Muscle of arm (tissue), 12 donors: ENCODE measurements around the gene TEX26. TPM values are rescaled to one million over a fixed set of nuclear protein-coding genes. Genes with fewer than 3 reads are reported as not detected.
"Not testable (repeated sequence)": the region's sequence is repeated elsewhere in the genome, so short reads cannot be mapped to it uniquely, and the experiment has no call there.

Experiments
- DNase-seq: peaks from one replicate; pipeline ENCODE4 v3.0.0-alpha.2; 2013
- polyA plus RNA-seq, 12 donors: library from polyadenylated mRNA; unstranded; fragments of 120-200 nt; gene quantifications; one replicate each; pipeline ENCODE4 v1.2.1, GENCODE V29; 2013; ENCODE audit not compliant: insufficient read length in 12 of 12

TEX26 gene
- polyA plus RNA-seq, 12 donors, result 0.15 to 0.66 (median 0.28) TPM; not detected in 4

DNA sequence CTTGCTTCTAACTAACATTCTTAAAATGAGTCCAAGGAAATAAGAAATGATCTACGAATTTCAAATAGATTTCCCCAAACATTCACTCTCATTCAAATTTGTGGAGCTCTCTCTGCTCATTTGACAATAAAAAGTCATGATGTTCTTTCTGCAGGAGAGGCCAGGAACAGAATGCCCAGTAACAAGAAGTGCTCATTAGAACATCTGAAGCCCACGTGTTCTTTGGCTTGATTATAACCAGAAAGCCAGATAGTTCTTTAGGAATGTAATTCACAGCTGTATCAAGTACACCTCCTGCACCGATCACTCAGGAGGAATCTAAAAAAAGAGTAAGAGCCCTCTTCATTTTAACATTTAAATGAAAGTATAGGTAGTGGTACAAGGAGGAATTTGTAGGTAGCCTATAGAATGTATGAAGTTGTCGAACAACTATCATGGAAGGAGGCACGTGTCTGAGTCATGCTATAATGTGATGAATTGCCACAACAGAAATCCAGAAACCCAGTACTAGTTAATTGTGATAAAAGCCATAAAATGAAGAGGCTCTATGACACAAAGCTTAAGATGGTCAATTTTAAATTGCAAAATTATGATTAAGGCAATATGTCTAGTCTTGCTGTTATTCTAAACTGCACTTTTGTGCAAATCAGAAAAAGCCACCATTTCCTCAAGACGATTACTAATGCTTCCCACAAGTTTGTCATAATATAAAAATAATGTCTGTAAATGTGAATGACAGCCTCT, 13.6 kb upstream of the TEX26 start:
- no peak for DNase-seq

DNA sequence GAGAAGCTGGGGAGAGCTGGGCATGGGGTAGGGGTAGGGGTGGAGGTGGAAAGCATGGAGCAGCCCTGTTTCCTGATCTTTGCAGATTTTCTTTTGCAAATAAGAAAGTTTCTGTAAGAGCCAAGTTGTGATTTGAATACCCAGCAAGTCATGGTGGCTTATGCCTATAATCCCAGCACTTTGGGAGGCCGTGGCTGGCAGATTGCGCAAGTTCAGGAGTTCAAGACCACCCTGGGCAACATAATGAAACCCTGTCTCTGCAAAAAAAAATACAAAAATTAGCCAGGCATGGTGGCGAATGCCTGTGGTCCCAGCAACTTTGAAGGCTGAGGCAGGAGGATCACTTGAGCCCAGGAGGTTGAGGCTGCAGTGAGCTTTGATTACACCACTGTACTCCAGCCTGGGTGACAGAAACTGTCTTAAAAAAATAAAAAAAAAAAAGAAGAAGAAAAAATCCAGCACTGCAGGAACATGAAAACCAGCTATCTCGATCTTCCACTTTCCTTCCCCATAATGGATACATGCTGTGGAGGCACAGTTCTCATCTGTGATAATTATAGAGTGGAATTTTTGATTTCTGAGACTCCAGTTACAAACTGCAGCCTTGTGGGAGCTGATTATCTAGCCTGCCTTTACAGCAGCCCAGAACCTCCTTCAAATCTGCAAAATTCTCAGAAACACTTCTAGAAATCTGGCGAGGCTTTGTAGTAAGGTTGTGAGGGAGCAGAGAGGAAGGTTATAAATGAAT, 12.1 kb upstream of the TEX26 start:
- DNase-seq, result no peak

DNA sequence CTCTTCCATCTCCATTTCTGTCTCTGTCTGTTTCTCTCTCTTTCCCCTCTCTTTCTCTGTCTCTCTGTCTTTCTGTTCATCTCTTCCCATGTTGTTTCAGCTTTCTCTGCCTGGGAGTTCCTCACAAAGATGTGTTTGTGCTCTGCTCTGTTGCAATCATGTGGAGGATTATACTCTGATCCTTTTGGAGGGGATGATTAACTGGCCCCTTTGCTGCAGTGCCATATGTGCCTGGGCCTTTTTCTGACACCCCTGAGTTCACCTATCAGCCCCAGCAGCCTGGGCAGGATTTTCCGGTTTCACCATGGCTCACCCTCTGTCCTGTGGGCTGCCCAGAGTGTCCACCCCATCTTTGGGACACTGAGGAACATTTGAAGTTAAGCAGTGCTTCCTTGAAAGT, 9.0 kb upstream of the TEX26 start:
- no peak for DNase-seq

DNA sequence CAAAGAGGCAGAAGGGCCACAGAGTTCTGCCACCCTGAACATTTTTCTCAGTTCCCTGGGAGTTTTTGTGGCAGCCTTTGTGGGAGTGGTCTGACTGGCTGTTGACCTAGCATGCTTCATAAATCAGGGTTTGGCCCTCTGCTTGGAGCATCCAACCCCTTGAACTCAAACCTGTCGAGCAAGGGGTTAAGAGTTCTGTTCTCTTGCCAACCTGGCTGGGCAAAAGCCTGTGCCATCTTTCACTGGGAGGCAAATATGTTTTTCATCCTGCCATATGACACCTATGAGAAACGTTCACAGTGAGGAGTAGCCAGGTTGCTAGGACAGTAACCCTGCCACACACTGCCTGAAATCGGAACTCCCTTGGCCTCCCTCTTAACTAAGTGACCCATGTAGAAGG, 7.7 kb upstream of the TEX26 start:
- no peak for DNase-seq

DNA sequence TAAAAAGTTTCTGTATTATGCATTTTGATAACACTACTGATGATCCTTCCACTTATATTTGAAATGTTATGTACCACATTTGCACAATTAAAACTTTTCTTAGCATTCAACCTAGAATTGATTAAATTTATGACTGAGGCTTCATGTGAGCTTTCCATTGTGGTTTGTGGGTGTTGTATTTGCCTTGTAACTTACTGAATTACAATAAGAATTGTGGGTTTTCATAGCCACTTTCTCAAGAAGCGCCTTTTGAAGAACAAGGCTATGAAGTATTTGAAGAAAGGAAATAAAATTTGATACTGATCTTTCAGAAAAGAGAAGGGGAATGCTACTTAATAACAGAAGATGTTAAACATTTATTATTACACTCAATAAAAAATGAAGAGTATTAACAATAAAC, 7.0 kb upstream of the TEX26 start:
- no peak for DNase-seq

DNA sequence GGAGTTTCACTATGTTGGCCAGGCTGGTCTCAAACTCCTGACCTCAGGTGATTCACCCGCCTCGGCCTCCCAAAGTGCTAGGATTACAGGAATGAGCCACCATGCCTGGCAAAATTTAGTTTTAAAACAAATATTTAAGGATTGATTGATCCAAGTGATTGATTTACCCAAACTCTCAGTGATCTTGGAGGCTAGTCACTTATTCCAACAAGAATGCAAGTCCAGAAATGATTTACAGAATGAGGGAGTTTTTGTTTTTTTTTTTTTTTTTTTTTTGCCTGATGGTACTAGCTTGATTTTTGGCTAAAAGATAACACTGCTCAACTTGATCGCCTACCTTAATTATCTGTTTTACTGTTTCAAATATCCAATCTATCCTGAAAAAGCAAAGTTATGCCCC, 5.7 kb upstream of the TEX26 start:
- DNase-seq, result no peak

DNA sequence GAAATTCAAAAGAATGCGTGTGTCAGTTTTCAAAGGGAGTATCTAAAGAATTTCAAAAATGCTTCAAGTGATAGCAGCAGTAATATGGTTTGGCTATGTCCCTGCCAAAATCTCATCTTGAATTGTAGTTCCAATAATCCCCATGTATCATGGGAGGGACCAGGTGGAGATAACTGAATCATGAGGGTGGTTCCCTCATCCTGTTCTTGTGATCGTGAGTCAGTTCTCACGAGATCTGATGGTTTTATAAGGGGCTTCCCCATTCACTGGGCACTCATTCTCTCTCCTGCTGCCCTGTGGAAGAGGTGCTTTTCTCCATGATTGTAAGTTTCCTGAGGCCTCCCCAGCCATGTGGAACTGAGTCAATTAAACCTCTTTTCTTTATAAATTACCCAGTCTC, 5.3 kb upstream of the TEX26 start:
- not testable (repeated sequence) for DNase-seq

DNA sequence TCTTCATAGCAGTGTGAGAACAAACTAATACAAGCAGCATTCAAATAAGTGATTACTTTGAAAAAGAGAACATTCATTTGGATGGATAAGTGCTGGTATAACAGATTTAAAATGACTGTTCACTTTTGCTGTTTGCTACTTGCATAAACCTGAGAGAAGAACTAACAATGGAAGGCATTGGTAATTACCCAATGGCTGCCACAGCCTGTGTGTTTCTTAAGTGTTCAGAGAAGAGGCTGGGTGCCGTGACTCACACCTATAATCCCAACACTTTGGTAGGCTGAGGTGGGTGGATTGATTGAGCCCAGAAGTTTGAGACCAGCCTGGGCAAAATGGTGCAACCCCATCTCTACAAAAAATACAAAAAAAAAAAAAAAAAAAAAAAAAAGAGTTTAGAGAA, 4.9 kb upstream of the TEX26 start:
- no peak for DNase-seq

DNA sequence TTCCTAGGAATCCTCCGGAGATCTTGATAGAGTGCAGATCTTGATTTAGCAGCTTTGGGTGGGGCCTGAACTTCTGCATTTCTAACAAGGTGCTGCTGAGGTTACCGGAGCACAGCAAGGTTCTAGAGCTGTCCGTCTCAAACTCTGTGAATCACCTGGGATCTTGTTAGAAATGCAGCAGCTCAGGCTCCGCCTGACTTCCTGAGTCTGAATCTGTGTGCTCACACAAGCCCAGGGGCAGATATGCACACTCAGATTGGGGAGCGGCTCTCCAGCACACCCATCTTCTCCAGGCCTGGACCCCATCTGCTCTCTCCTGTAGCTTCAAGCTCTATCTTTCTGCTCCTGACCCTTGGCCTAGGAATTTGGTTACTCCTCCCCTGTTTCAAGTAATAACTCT, 3.5 kb upstream of the TEX26 start:
- no peak for DNase-seq

DNA sequence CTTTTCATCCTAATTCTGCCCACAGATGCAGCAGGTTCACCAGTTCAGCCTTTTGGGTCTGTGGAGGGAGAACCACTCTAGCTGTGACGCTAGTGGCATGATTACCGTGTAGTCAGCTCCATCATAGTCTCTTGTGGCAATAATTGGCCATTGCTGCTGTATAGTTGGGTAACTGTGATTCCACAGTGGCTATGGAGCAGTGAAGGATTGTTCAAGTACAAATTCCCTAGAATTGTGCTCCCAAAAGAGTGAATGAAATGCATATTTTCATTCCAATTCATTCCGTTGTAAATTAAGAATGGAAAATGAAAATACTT, 856 bp downstream of the TEX26 start:
- no peak for DNase-seq

DNA sequence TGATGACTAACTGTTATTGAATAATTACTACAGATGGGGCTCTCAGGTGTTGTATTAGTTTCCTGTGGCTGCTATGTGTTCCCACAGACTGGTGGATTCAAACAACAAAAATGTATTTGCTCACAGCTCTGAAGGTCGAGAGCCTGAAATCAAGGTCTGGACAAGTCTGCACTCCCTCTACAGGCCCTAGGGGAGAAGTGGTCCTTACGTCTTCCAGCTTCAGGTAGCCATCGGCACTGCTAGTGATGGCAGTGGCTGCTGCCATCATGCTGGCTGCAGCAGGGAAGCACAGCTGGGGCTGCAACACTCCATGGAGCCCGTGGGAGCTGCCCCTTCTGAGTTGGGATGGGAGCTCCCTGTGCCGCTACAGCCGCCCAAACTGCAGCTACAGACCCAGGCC, 1.9 kb downstream of the TEX26 start:
- DNase-seq, result no peak

DNA sequence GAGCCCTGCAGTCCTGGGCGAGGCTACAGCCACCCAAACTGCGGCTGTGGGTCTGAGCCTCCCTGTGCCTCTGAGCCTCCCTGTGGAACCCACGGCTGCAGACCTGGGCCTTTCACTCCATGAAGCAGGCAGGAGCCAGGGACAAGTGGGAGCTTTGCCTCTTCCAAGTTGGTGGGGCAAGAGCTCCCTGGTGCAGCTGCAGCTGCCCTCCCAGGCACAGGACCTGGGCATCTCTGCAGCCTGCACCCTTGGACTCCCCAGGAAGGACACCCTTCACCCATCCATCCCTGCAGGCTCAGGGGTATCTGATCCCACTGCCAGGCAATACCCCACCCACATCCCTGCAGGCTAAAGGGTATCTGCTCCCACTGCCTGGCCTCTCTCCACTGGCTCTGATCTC, 2.3 kb downstream of the TEX26 start:
- DNase-seq, result no peak

DNA sequence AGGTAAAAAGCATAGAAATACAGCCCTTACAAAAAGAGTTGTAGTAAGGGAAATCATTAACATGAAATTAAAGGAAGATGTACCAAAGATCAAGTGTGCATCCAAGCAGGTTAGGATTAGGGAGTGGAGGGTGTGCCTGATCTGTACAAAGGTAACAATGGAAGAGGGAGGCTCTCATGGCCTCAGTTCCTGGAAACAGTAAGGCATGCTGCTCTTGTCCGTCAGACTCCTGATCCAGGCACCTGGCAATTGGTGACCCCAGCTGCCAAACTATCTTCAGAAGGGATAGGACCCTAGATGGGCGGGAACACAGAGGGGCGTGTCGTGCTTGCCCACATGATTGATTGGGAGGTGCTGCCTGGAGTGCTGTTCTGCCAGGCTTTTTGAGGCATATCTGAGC, 4.5 kb downstream of the TEX26 start:
- DNase-seq, result no peak

DNA sequence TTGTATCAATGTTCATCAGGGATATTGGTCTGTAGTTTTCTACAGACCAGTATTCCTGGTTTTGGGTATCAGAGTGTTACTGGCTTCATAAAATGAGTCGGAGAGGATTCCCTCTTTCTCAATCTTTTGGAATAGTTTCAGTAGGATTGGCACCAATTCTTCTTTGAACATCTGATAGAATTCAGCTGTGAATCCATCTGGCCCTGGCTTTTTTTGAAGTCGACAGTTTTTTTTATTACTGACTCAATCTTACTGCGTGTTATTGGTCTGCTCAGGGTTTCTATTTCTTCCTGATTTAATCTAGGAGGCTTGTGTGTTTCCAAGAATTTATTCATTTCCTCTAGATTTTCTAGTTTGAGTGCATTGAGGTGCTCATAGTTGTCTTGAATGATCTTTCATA, 11.4 kb downstream of the TEX26 start:
- DNase-seq, result no peak

DNA sequence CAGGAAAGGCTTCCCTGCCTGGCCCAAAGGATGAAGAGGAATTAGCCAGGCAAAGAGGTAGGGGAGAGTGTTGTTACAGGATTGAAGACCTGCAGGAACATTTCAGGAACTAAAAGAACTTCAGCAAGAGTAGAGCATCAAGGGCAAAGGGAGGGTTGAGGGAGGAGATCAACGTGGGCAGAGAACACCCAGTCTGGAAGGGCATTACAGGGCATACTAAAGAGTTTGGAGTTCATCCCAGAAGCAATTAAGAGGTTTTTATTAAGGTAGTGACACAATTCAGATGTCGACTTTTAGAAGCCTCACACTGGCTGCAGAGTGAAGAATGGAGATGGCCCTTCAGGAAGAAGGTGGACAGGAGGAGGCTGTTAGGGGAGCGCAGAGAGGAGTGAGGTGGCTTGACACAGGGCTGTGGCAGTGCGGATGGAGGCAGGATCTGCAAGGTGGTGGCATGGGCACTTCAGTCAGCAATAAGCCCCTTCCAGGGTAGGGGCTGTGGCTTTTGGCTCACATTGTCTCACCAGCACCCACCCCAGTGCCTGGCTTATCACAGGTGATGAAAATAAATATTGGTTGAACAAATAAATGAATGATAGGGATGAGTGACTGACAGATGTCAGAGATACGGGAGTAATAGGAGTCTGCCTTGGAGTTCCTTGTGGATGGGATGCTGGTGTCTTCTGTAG, 24.9 kb downstream of the TEX26 start:
- DNase-seq, result no peak

DNA sequence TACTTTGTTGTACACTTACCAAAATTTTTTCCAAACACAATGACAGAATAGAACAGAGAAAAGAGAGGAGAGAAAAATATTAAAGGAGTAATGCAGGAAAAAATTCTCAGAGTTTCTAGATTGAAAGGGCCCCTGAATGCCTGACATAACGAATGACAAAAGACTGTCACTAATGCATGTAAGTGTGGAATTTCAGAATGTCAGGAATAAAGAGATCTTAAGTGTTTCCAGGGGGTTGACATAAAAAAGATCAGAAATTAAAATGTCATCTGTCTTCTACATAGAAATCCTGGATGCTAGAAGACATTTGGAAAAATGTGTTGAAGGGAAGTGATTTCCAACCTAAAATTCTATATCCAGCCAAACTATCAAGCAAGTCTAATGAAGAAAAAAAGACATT, 27.2 kb downstream of the TEX26 start:
- no peak for DNase-seq

DNA sequence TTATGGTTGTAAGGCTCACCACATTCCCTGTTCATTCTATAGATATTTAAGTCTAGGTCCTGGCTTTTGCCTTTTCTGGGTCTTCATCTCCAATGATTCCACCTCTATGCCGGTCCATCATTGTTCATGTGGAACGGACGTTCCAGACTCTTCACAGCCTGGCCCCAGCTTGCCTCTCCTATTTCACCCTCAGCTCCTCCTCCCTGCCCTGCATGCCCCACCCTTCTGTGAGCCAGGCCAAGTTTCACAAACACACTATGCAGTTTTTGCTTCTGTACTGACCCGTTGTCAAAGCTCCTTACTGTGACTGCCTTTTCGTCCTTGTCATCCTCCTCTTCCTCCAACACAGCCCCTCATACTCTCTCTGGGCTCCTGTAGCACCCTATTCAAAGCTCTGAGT, 31.3 kb downstream of the TEX26 start:
- DNase-seq, result no peak

DNA sequence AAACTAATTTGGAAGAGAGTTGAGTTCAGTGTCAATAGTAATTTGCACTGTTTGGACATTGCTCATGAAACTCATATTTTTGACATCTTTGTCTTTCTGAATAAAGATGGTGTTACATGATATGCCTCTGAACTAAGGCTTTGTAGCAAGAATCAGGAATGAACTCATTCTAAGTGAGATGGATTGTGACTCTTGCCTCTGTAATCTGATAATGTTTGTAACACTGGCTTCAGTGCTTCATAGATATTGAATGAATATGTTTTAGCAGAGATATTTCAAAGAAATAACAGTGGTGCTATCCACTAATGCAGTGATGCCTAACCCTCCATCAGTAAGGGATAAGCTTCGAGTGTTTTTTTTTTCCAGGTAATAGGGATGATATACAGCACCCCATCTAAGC, 32.9 kb downstream of the TEX26 start:
- DNase-seq, result no peak

DNA sequence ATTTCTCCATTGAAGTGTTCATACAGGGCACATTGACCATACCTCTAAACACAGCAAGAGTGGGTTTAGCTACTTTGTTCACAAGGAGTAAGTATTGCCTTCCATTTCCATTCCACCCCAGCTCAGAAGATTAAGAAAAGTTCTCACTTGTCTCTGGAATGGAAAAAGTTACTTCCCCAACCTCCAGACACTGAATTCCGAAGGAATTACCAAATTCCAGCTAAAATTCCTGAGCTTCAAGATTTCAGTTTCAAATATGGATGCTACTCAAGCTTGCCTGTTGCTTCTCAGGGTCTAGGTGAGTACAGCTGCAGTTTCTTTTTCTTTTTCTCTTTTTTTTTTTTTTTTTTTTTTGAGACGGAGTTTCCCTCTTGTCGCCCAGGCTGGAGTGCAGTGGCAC, 33.6 kb downstream of the TEX26 start:
- no peak for DNase-seq

DNA sequence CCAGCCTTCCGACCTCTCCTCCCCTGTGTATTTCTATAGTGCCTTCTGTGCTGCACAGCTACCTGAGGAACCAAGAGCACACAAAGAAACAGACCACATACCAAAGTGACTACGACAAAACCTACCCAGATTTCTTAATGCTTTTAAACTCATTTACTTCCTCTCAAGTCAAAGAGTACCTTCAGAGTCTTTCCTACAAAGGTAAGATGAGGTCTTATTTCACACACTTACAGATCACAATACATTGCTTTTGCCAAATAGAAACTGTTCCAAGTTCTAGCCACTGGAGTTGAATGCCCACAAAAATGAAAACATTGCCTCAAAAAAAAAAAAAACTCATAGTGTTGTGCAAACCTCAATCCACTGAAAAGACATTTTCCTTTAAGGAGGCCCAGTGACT, 36.4 kb downstream of the TEX26 start:
- no peak for DNase-seq

DNA sequence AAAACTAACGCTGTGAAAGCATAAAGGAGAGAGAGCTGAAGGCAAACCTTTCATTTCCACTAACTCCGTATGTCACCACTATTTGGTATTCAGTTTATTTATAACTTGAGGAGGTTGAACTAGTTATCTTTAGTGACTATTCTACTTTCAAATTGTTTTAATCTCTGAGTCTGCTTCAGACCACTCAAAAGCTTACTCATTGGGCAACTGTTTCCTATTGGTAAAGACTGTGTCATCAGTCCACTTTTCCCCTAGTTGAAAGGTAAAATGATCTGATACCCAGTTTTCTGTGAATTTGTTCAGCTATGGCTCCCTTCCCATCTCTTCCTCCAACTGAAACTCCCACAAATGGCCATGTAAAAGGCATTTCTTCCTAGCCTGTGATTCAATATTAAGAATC, 39.1 kb downstream of the TEX26 start:
- no peak for DNase-seq

DNA sequence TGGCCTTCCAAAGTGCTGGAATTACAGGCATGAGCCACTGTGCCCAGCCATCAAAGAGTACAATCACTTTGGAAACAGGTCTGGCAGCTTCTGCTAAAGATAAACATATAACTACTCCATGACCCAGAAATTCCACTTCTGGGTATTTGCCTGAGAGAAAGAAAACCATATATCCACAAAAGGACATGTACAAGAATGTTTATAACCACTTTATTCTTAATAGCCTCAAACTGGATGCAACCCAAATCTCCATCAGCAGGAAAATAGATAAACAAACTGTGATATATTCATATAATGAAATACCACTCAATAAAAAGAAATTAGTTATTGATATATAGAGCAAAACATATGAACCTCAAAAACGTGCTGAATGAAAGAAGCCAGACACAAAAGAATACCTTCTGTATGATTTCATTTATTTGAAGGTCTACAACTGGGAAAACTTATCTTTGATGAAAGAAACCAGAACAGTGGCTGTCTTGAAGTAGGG, 40.5 kb downstream of the TEX26 start:
- DNase-seq, result no peak

DNA sequence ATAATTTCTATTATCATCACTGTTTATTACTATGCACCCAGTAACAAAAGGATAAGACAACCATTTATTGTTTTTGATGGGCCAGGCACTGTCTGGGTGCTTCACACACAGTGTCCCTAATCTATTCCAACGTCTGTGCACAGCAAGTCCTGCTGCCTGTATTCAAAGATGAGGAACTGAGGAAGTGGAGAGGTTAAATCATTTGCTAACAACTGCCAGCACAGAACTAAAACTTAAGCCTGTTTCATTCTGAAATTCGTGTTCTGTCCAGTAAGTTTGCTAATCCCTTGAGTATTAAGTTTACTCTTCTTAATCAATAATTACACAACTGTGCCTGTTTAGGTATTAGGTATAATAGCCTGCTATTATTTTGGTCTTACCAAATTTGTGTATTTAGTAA, 41.9 kb downstream of the TEX26 start:
- no peak for DNase-seq
